HG03280 (cell line): Measurements from ENCODE around the gene FOXN3.
"Not testable (repeated sequence)": the region's sequence is repeated elsewhere in the genome, so short reads cannot be mapped to it uniquely, and the experiment has no call there.

Source experiments
- ATAC-seq: cut with Tn5 transposase; IDR thresholded peaks from one replicate; pipeline ENCODE4 v1.9.1; 2021; ENCODE audit warnings: mild to moderate bottlenecking, moderate library complexity; ENCODE audit not compliant: unreplicated experiment

FOXN3 gene

GRCh38 chr14:89212386-89213235 is 204.4 kb downstream of the FOXN3 start:
- ATAC-seq: no peak

- no peak for ATAC-seq
Measured at GRCh38 chr14:89209558-89209957, 207.5 kb downstream of the FOXN3 start.

GRCh38 chr14:89207925-89208328 is 209.1 kb downstream of the FOXN3 start:
- no peak for ATAC-seq

DNA sequence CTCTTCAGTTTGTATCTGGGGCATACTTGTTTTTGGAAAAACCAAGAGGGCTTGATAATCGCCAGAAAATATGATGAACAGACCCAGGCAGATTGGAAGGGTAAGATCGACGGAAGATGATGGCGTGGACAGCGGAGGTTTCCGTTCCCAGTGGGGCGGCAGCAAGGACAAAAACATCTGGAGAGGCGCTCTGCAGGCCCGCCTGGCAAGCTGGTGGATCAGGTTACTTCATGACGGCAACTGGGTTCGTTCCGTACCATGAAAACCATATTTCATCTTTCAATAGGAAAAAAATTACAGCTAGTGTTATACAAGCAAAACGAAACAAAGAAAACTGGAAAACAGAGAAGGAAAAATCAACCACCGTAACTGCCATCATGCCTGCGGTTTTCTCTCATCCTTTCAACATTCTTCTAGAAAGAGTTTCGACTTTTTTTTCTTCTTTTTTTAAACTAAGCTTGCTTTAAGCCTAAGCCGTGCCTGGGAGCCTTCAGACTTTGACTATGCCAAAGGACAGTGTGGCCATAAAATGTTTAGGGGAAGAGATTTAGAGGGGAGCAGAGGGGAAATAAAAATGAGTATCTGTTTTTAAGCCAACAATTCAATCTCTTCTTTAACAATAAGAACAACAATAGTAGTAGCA is 210.5 kb downstream of the FOXN3 start:
- ATAC-seq: no peak

- ATAC-seq: no peak
Measured at GRCh38 chr14:89205137-89205740, 211.8 kb downstream of the FOXN3 start.

DNA sequence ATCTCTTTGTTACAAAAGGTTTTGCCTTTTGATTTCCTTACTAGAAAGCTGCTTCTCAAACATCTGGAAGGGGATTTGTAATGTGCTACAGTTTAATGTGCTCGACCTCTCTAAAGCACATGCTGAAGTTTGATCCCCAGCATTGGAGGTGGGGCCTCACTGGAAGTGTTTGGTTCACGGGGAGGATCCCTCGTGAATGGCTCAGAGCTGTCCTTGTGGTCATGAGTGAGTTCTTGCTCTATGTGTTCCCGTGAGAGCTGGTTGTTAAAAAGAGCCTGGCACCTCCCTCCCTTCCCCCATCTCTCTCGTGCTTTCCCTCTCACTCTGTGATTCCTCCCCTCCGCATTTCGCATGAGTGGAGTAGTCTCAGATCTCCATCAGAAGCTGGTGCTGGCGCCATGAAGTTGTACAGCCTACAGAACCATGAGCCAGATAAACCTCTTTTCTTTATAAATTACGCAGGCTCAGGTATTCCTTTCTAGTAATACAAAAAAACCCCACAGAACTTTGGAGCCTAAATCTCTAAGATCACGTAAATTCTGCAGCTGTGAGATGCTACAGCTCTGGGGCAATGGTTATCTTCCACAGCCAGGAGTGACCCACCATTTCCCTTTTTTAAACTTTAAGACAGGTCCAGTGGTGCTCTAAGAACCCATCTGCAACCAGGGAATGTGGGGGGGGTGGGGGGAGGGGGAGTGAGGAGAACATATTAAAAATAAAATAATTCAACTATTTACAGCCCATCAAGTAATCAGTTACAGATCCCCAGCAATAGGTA is 214.4 kb downstream of the FOXN3 start:
- ATAC-seq: no peak

DNA sequence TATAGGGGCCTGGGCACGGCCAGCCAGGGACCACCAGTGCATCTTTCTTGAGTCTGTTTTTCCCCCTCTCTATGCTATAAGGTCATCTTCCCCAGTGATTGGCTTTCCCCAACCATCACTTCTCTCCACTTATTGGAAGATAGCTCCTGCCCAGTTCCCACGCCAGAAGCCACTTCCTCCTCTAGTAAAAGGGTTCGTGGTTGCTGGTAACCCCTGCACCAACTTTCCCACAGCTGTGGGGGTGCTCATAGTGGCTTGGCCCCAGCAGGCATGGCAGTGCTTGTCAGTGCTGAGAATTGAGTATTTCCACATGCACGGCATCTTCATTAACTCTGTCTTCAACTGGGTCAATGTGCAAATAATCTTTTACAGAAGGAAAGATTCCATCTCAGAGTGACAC is 215.4 kb downstream of the FOXN3 start:
- no peak for ATAC-seq

GRCh38 chr14:89199357-89199756 is 217.7 kb downstream of the FOXN3 start:
- ATAC-seq: not testable (repeated sequence)

GRCh38 chr14:89198544-89199329 is 218.3 kb downstream of the FOXN3 start:
- no peak for ATAC-seq

DNA sequence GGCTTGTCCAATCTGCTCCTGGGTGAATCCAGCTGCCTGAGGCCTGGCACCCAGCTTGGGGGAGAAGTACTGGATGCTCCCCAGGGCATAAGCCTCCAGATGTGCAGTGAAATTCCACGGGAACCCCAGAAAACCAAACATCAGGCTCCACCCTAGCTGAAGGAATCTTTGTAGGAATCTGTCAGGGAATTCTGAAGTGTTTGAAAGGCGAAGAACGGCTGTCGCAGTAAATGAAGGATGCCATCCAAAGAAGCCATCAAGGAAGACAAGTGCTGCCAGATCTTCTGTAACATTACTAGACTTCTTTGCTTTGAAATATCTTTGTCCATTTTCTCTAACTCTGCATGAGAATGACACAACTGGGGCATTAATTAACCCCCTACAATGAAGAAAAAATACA is 219.4 kb downstream of the FOXN3 start:
- ATAC-seq: no peak

DNA sequence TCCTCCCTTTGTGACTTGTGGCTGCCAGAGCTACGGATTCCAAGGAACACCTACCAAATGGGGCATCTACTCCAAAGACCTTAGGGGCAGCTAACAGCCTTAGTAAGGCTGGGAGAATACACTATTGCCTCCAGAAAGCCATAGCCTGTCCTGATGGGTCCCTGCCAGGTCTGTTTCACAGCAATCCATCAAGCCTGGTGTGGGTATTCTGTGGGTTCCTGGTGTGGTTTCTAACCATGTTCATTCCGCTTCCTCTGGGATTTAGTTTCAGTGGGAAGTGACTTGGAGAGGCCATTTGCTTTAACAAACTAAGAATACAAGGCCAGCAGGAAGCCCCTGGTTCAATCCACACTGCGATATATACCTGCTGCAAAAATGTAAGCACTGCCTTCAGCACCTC is 220.5 kb downstream of the FOXN3 start:
- no peak for ATAC-seq

DNA sequence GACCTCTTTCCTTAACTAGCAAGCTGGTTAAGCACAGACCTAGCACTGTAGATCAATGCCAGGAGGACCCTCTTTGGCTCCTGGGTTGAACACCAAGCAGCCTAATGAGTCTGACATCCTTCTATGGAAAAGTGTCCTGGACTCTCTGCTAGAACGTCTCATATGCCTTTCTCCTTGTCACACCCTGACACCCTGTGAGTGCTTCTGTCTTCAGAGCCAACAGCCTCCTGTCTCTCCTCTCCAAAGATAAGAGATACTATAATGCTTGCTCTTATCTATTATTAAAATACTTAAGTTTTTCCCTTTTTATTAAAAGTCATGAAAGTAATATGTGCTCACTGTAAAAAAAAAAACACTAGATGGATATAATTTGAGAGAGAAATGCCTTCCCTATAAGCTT is 222.7 kb downstream of the FOXN3 start:
- ATAC-seq: no peak

- no peak for ATAC-seq
Measured at GRCh38 chr14:89190765-89191513, 226.1 kb downstream of the FOXN3 start.

GRCh38 chr14:89188492-89188891 is 228.5 kb downstream of the FOXN3 start:
- no peak for ATAC-seq

GRCh38 chr14:89187501-89187900 is 229.5 kb downstream of the FOXN3 start:
- no peak for ATAC-seq

DNA sequence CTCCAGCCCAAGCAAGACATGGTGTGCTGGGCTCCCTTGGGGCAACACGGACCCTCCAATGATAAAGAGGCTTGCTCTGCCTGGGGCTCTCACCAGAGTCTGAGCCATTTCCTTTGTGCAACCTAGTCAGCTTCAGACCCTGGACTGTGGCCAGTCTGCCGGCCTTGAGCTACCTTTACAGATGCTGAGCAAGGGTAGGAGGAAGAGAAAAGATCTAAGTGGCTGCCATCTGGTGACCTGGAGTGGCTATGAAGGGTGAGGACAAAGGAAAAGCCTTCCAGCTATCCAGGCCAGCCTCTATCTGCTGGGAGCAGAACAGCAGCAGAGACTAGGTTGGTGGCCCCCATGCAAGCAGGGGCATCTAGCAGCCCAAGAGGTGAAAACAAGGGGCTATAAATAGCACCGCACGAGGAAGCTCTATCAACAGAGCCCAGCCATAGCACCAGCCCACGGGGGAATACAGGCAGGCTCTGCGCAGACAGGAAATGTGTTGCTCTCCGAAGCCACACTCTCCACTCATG is 230.1 kb downstream of the FOXN3 start:
- ATAC-seq: no peak

DNA sequence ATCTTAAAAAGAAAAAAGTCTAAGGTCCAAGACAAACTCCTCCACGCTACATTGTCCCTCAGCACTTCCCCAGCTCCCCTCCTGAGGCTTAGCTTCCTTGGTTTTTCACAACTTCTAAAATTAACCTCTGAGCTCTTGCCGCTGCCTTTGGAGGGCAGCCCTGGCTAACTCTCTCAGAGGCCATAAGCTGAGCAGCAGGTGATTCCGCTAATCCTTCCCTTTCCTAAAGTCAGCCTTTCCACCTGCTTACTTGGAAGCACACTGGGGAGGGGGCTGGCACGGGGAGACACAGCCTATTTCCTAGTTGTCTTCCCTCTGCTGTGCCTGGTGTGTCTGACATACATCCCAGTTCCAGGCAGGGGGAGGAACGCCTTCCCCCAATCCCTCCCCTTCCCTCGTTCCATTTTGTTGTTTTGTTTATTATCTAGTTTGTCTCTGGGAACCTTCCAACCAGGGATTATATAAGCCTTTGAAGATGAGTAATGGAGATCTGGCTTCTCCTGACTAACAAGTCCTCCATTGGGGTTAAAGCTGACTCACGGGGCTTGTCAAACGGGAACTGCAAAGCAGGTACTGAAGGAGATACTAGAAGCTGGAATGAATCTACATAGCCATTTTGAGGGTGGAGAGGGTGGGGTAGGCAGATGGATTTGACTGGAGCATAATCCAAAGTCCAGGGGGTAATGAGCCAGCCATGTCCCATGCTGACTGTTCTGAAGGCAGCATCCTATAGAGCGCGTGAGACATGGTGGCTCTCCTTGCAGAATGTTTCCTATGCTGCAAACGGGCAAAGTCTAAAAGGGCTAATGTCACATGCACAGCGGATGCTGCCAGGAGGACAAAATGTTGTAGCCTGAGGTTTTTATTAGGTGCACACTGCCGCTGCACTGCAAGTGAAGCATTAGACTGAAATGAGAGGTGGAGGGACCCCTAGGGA is 230.8 kb downstream of the FOXN3 start:
- ATAC-seq: no peak

- no peak for ATAC-seq
Measured at GRCh38 chr14:89184952-89185351, 232.1 kb downstream of the FOXN3 start.
